GM21576 (cell line): ENCODE measurements around the gene STARD9.
A peak's percentile ranks its signal among the peaks of the same experiment; 100 is the strongest.

Source experiments
- ATAC-seq: cut with Tn5 transposase; IDR thresholded peaks from one replicate; pipeline ENCODE4 v1.9.1; 2021; ENCODE audit warnings: mild to moderate bottlenecking, moderate library complexity; ENCODE audit not compliant: unreplicated experiment

The STARD9 gene

DNA sequence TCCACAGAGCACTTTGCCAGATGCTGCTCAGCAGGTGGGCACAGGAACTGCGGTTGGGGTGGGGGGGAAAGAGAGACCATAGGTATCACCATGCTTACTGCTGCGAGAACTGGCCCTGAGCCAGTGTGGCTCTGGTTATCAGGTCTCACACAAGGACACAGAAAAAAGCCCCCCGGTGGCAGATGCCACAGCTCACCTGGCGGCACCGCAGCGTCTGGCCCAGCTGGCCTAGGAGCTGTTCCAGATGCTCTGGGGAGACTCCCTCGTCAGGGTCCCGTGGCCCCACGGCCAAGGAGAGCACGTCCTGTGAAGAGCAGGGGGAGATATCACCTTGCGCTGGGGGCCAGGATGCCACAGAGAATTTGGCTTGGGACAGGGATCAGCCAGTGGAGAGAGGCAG lies 150.7 kb downstream of the STARD9 start:
- no peak for ATAC-seq

DNA sequence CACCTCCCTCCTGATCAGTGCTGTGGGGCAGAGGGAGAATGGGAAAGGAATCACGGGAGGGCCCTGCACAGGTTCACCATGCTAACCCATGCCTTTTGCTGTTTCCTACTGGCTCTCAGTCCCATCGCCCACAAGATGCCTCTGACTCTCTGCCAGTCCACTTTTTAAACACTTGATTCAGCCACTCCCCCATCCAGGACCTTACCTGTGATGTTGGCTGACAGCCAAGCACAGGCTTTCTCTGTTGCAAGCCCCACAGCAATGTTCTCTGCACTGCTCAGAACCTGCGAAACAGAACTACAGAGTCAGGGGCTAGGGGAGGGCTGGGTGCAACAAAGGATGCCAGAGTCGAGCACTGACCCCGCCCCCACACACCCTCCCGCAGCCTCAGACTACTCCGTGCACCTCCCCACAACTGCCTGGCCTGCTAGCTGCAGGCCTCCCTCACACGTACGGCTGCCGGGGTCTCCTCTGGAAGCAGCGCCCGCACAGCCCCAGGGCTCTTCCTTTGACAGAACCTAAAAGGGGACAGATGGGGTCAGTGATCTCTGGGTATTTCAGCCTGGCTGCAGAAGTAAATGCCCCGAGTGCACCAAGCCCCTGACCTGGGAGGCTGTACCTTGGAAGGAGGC lies 152.5 kb downstream of the STARD9 start:
- no peak for ATAC-seq

DNA sequence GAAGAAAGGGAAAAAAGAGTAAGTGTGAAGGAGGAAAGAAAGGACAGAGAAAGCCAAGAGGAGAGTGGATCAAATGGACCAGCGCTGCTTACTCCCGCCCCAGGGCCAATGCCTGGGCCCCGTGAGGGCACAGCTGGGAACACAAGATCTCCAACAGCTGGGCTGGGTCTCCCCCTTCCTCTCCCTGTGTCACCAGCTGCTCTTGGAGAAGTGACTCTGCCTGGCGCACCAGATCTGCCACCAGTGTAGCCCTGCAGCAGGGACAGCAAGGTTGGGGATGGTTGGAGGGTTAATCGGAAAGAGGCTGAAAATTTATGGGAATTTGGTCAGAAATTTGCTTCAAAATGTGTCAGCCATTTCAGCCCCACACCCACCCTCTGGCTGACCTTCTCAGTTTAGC lies 153.2 kb downstream of the STARD9 start:
- no peak for ATAC-seq

DNA sequence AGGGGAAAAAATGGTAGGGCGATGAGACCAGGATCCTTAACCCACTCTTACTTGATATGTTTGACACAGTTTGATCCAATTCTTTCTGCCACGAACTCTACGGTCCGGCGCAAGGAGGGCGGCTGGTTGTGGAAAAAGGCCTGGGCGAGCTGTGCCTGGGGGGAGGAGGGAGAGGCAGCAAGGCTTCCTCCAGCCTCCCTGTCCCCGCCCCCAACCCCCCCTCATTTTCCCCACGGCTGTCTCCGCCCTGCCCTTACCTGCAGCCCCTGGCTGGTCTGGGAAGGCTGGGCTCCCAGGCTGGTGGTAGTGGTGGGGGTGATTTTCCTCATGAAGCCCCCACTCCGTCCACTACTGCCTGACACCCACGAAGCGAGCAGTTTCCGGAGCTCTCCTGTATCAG lies 153.6 kb downstream of the STARD9 start:
- no peak for ATAC-seq

DNA sequence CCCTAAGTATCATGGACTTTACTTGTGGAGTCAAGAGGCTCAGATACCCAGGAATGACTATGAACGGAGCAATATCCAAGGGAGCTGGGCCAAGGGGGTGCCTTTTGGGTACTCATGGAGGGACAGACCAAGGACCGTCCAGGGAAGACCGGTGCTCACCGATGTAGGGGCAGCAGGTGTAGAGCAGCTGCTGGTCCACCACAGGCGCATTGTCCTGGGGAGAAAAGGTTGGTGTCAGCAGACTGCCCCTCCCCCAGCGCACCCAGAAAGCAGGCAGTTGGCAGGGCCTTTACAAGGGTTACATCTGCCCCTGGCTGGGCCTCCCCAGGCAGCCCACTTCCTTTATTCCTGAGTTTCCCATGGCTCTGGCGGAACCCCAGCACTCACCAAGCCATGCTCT lies 154.0 kb downstream of the STARD9 start:
- no peak for ATAC-seq

DNA sequence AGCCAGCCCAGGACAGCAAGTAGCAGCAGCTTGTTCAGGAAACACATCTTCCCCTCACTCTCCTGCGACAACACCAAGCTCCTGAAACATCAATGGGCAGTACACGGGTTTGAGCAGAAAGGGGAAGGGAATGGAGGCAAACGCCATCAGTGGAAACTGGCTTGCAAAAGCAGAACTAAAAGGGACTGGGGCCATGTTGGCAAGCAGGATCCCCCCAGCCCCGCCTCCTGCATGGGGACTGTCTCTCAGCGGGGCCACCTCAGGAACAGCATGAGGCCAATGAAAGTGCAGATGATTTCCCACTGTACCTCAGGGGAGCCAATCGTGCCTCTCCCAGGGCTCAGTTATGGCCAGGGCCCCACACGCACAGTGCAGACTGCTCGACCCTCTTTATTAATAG lies 154.7 kb downstream of the STARD9 start:
- no peak for ATAC-seq

DNA sequence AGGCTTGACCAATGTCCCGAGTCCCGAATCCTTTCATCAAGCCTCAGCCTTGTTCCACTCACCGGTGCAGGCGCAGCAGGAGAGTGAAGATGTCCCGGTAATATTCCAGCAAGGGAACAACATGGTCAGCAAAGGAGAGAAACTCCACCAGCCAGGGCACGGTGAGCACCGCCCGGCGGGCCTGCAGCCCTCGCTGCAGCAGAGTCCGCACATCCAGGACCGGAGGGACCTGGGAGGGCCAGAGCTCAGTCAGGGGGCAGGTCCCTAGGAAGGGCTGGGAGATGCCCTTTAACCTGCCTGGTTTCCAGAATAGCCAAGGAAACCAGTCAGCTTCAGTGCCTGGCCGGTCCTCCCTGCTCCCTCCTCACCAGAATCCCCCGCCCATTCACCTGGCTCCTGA lies 155.1 kb downstream of the STARD9 start:
- no peak for ATAC-seq

DNA sequence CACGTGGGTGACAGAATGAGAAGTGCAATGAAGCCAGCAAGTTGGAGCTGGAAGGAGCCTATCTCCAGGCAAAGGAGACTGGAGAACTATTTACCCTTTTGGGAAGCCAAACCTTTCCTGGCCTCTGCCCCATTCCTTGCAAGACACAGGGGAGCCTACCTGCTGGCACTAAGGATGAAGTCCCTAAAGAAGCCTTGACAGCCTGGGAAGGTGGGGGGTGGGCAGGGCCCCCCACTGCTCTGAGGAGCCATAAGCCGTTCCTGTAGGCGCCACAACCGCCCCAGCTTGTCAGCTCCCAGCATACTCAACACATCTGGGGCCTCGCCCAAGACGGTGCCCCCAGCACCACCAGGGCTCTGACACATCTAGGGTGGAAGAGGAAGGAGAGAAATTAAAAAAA lies 156.1 kb downstream of the STARD9 start:
- no peak for ATAC-seq

DNA sequence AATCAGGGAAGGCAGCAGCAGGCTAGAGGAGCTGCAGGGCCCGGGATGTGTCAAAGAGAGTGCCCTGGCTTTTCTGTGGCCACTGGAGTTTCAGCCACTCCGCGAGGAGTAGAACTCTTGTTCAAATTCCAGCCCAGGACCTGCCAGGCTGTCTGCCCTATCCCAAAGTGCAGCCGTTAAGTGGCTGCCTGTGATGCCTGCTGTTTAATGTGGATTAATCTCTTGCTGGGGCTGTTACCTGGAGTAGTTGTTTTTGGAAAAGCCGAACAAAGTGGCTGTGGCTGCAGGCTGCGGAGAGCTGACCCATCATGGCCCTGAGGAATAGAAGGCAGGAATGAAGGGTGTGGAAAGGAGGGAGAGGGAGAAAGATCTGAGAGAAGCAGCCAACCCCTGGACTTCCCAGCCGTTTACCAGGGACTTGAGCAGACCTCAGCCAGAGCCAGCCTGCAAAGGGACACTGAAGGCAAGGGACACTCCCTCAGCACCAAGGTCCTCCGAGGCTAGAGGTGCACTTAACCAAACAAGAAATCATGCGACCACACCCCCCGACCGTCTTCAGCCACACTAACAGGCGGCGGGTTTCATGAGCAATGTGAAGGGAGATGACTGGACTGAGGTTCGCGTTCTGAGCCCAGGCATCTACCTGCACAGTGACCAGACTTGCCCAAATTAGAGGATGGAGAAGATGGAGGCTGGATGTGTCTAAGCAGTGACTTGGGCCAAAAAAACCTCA lies 156.9 kb downstream of the STARD9 start:
- no peak for ATAC-seq

DNA sequence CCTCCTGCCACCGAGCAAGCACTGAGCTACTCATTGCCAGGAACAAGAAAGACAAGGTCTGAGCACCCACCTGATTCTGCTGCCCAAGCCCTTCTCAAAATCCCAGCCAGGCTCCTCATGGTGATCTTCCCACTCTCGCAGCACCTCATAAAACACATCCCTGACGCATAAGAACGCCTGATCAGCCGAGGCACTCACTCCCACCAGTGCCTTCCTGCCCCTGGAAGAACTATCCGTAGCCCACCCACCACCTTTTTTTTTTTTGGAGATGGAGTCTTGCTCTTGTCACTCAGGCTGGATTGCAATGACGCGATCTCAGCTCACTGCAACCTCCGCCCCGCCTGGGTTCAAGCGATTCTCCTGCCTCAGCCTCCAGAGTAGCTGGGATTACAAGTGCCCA lies 157.6 kb downstream of the STARD9 start:
- no peak for ATAC-seq

DNA sequence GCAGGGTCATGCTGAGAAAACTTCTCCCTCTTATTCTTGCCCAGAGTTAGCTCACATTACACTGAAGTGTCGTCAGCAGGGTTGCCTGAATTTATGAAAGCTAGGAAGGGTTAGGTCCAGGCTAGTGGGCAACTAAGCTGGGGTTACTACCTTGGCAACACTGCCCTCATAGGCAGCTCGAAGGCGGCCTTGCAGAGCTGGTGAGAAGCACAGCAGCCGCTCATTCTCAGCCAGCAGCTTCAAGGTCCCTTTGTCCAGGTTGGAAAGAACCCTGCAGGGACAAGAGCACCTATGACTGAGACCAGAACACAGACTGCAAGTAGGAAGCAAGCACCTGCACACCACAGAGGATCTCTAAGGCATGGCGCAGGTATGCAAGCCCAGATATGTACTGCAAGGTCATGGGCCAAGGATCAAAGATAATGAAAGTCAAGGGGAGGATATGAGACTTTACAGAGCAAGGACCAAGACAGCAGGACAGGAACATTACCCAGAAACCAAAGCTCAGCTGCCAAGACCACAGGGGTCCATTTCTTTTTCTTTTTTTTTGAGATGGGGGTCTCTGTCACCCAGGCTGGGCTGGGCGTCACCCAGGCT lies 158.8 kb downstream of the STARD9 start:
- no peak for ATAC-seq

DNA sequence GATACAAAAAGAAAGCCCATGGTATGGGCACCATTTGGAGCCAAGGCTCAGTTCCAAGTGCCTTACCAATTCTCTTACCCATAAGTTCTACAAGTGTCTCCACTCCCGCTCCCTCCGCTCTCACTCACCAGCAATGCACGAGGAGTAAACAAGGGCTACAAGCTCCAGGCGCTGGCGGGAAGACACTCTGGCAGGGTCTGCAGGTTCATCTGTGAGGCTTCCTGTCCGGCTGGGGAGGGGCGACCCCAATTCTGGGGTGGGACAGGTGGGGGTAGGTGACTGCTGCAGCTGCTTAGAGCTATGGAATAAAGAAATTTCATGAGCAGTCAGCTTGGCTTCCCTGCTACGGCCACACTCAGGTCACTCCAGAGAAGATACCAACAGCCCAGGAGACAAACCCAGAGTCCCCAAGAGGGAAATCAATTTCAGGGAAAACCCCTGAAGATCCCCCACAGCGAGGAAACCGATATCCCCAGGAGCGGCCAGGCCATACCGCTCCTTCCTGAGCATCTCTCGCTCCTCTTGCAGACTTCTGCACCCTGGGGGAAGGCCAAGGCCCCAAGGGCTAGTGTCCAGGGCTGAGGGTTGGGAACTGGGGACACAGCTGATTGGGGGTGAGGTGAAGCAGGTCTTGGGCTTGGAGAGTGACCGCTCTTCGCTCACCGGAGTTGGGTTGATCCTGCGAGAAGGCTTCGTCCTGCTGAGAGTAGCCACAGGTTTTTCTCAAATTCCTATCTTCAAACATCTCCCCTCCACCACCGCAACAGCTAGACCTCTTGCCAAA lies 160.2 kb downstream of the STARD9 start:
- ATAC-seq: no peak

DNA sequence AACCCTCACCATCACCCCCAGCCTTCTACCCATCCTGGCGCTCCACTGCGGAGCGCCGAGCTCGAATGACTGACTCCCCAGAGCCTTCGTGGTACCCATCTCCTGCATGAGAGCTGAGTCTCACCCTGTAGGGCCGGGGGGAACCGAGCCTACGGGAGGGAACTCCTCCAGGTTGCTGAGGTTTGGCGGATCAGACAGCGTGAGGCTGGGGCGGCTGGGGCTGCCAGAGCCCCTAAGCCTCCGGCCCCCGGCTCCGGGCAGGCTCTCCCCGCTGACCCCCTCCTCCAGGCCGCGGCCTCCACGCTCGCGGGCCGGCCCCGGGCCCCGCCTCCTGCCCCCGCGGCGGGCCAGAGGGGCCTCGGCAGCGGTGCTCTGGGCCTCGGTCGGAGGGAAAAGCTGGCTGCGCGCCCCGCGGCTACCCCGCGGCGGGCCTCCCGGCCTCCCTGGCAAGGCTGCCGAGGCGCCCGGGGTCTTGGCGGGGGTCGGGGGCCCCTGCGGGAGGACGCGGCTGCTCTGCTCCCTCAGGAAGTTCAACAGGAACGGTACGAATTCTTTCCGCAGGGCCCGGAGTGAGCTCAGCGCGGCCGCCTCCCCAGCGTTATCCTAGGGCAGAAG lies 160.9 kb downstream of the STARD9 start:
- peak; percentile 28 for ATAC-seq

DNA sequence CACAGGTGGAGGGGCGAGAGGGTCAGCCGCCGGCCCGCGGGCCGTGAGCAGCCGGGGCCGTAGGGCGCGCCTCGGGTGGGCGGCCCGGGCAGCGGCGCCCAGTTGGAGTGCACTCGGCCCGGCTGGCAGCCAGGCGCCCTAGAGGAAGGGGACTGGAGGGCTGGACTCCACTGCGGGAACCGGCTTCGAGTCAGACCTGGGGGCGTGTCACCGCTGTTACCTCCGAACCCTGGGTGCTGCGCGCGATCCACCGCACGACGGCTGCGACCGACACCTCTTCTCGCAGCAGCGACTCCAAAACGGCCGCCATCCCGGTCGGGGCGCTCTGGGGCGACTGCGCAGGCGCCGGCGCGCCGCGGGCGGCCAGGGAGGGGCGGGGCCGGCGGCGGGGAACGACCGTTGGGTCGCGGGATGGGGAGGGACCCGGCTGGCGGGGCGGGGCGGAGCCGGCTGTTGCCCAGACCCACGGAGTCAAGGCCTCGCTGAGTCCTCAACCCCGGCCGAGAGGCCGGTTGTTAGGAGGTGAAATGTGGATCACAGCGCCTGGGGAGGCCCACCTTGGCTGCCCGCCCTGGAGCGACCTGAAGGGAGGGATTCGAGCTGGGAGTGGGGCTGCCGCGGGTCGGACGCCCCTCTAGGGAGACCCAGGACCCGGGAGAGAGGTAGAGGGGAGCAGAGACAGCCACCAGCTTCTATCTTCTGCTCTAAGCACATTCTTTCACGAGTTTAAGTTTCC lies 161.6 kb downstream of the STARD9 start, which contains the start of gene CDAN1:
CDAN1 (minus strand) TSS at position 336 of the 736 bp plus-strand sequence; CDS start at position 310, 26 bp downstream.
- ATAC-seq: peak; percentile 71

DNA sequence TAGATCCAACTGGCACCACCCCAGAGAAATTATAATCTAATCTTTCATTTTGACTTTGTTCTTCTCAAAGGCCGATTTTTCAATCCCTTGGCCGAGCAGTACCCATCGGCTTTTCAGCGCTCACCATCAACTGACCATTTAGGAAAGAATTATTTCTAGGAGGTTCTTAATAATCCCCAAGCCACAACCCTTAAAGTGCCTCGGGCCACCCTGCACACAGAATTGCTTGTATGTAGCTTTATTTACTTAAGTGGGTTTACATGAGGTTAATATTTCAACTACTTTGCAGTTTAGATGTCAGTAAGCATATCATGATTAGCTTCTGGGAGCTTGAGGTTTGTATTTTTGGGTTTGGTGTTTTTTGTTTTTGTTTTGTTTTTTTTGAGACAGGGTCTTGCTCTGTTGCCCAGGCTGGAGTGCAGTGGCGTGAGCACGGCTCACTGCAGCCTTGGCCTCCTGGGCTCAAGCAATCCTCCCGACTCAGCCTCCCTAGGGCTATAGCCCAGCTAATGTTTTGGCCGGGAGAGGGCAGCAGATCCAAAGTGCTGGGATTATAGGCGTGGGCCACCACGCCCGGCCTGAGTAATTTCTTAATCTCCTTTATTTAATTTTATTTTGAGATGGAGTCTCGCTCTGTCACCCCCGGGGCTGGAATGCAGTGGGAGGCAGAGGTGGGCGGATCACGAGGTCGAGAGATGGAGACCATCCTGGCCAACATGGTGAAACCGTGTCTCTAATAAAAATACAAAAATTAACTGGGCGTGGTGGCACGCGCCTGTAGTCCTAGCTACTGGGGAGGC lies 162.3 kb downstream of the STARD9 start:
- ATAC-seq: no peak

DNA sequence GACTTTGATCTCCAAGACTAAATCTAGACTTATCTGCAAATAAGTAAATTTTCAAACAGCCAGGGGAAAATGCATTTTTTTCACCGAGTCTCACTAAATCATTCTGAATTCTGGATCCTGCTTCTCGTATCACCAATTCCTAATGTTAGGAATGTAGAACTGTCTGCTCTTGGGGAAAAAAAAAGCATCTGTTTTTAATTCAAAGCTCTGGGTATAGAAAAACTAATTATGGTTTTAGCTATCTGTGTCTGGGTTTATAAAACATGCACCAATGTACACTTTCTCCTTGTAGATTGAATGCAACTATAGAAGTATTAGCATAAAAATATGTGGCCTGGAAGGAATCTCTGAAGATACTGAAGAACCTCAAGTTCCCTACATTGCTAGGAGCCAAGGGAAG lies 166.3 kb downstream of the STARD9 start:
- no peak for ATAC-seq

DNA sequence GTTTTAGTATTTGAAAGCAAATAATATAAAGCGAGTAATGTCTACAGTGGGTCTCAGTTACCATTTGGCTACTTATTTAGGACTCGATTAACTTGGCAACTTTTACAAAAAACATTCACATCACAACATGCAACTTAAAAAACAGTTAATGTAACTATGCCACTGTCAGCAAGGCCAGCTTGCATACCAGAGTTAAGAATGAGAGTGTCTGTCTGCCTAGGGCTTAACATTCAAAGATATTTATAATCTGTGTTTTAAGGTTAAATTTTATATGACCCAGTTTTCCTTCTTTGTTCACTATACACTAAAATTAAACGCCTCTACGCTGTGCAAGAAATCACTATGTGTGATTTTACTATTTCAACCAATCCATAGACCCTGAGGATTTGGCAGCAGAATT lies 166.7 kb downstream of the STARD9 start:
- ATAC-seq: no peak

DNA sequence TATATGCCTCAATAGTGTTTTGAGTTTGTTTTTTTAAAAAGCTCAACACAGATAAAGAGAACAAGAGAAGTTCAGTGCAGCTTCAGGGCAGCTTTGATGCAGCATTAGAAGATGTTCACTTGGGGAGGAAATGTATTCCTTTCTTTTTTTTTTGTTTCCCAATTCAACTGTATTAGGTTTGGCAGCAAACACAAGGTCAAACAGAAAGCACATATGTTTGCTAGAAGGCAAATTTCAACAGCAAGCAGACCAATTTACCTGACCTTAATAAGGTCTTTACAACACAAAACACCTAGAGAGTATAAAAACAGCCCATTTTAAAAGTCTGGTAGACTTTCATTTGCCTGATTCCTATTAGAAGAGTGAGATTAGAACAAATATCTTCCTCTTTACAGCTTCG lies 168.8 kb downstream of the STARD9 start:
- ATAC-seq: no peak

DNA sequence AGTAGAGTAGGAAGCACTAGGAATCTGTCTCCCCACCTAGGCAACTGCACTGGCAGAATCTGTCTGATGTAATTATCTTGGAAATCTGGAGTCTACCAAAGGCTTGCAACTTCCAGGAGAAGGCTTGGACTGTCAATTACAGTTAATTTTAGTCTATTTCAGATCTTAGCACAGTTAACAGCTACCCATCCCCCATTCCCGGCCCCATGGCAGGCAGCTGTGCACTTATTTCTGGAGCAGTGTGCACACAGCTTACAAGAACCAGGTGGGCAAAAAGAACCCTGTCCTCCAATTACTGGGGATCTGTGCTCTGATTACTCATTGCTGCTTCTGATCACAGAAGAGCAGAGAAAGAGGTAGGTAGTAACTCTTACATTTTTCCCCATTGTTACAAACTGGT lies 173.9 kb downstream of the STARD9 start:
- no peak for ATAC-seq

DNA sequence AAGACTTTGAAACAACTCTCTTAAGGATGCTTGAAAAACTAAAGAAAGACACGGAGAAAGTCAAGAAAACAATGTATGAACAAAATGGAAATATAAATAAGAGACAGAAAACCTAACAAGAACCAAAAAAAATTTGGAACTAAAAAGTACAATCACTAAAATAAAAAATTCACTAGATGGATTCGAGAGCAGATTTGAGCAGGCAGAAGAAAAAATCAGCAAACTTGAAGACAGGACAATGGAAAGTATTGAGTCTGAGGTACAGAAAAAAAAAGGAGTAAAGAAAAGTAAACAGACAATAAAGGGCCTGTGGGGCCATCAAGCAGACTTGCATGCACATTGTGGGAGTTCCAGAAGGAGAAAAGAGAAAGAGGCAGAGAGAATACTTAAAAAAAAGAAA lies 174.9 kb downstream of the STARD9 start:
- ATAC-seq: no peak
